GM12892 (cell line): ENCODE measurements around the gene BMPR1A.

Experiments
- POLR2A ChIP-seq: IDR thresholded peaks from 2 replicates; pipeline ENCODE4 v1.6.1; 2011; ENCODE audit warnings: low read depth, low read length, control low read depth
- POLR2AphosphoS5 ChIP-seq: IDR thresholded peaks from 2 replicates; pipeline ENCODE4 v1.6.1; 2011; ENCODE audit warnings: low read depth, low read length, control low read depth

GRCh38 chr10:86728056-86728455, 28.4 kb upstream of the BMPR1A start:
- TF ChIP-seq POLR2A, result no peak
- no peak for TF ChIP-seq POLR2AphosphoS5
